Activated effector memory CD4-positive, alpha-beta T cell treated with anti-CD3 and anti-CD28 coated beads, Interleukin-2, amount 50 U/mL, for 16 hours (primary cell): ENCODE data around the gene SPINK6.

ENCODE experiments used
- DNase-seq: peaks from one replicate; pipeline ENCODE4 v3.0.0-alpha.2; 2020

SPINK6 gene

DNA sequence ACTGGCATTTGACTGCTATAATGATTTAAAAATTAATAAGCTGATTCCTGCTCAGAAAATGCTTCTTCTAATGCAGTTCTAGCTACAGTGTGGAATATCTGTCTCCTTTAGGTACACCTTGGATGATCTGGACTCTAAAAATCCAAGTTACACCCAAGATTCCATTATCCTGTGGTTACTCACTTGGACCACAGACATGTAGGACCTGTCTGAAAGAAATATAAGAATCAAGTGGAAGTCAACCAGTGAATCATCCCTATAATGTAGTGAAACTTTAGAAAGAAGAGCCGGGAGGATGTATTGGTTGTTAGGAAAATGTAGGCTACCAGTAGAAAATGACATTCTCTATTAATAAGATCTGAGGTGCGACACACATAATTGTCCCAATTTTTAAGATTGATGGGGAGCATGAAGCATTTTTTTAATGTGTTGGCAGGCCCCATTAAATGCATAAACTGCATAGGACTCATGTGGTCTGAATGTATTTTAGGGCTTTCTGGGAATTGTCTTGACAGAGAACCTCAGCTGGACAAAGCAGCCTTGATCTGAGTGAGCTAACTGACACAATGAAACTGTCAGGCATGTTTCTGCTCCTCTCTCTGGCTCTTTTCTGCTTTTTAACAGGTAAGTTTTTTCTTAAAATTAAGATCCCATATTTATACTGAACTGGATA, at the start of gene SPINK6:
SPINK6 (plus strand) TSS at position 512 of the 673 bp plus-strand sequence; CDS start at position 567, 55 bp downstream.
- no peak for DNase-seq

- DNase-seq: no peak
Measured at GRCh38 chr5:148156609-148157008, 46.2 kb upstream of the SPINK6 start.

- DNase-seq: no peak
Measured at GRCh38 chr5:148162038-148162437, 40.8 kb upstream of the SPINK6 start.

DNA sequence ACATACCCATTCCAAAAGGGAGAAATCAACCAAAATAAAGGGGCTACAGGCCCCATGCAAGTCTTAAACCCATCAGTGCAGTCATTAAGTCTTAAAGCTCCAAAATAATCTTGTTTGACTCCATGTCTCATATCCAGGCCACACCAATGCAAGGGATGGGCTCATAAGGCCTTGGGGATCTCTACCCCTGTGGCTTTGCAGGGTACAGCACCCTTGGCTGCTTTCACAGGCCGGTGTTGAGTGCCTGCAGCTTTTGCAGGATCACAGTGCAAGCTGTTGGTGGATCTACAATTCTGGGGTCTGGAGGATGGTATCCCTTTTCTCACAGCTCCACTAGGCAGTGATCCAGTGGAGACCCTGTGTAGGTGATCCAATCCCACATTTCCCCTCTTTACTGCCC, 39.5 kb upstream of the SPINK6 start:
- no peak for DNase-seq

GRCh38 chr5:148166550-148167283, 36.1 kb upstream of the SPINK6 start:
- DNase-seq: no peak

DNA sequence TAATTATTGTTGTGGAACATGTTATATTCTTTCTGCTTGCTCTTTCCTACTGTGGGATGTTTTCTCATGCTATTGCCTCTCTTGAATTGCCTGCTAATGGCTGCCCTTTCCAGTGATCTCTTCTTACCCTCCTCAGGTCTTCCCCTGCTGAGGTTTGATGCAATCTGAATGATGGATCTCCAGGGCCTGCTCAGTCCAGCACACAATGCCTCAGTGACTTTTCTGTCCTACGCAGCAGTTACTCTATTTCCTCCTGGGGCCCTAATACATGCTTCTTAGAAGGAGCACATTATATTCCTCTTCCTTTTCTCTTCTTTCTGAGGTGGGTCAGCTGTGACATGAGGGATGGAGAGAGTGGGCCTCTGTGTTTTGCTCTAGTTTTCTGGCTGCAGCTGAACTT, 34.6 kb upstream of the SPINK6 start, which contains the start of gene SPINK14:
SPINK14 (plus strand) TSS at position 301 of the 400 bp plus-strand sequence. CDS start 1,187 bp downstream, outside the sequence.
- no peak for DNase-seq

DNA sequence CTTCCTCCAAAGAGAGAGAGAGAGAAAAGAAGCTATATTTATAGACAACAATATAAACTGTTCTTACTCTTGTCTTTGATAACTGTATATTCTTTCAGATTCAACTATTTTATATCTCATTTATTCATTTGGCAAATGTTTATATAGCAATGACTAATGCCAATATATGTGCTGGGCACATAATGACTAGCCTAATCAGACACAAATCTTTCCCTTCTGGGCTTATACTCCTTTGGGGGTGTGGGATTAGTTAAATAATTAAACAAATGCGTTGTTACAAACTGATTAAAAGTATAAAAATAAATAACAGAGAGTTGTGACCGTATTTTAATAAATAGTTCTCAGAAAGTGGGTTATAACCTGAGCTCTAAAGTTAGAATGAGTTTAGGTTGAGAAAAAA, 30.5 kb upstream of the SPINK6 start:
- no peak for DNase-seq

- no peak for DNase-seq
Measured at GRCh38 chr5:148176480-148176879, 26.4 kb upstream of the SPINK6 start.

DNA sequence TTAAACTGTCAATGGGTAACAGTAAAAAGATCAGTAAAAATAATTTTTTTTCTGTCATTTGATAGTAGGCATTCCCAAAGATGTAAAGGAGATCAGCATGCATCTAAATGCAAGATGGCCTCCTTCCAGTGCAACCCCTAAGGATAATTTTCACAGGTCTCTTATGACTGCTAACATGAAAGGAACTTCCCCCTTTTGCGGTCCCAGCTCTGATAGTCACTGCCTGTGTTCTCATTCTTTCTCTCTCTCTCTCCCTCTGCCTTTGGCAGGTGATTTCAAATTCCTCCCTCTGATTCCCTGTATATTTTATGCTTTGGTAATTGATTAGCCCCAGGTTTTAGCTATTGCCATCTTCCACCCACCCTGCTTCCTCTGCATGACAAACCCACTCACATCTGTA, 25.6 kb upstream of the SPINK6 start:
- DNase-seq: no peak

GRCh38 chr5:148179234-148179824, 23.5 kb upstream of the SPINK6 start:
- no peak for DNase-seq

DNA sequence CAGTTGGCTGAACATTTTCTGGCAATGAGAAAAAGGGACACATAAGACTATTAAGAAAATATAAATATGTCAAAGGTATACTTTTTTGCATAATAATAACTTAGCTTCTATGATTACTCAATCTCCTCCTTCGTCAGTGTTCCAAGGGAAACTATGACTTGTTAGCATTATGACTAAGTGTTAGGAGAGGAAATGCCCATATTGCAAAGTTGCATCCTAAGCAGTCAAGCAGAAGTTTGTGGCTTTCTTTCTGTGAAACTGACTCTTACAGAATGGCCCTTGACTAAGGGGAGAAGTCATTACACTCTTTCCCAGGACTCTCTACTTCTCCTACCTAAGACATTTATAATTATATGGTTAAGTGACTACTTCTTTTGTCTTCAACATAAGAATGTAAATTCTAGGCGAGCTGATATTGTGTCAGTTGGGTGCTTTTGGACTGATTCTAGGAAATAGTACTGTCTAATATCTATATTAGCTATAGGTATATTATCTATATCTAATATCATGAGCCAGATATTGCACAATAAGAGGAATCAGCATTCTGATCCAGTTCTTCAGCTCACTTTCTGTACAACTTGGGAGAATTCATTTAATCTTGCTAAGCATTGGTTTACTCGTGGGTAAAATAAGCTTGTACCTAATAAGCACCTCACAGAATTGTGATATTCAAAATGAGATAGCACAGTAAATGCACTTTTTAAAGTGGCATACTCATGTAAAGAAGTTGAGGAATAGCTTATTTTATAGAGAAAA, 16.4 kb upstream of the SPINK6 start:
- DNase-seq: no peak

GRCh38 chr5:148191010-148191409, 11.8 kb upstream of the SPINK6 start:
- no peak for DNase-seq

DNA sequence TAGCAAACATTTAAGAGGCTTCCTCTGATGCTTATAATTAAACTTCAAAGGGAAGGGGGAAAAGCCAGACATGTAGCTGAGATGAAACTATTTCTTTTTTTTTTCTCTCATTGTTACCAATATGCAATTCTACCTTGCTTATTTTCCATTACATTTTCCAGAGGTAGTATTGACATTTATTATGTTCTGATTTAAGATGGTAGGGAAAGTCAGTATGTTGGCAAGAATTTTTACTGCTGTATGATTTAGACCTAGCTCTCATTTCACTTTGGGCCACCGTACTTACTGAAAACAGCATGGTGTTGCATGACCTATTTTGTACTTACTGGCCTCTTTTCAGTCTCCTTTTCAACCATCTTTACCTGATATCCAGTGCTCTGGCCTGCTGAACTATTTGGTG, 9.6 kb upstream of the SPINK6 start:
- no peak for DNase-seq

GRCh38 chr5:148201151-148201550, 1.7 kb upstream of the SPINK6 start:
- no peak for DNase-seq

DNA sequence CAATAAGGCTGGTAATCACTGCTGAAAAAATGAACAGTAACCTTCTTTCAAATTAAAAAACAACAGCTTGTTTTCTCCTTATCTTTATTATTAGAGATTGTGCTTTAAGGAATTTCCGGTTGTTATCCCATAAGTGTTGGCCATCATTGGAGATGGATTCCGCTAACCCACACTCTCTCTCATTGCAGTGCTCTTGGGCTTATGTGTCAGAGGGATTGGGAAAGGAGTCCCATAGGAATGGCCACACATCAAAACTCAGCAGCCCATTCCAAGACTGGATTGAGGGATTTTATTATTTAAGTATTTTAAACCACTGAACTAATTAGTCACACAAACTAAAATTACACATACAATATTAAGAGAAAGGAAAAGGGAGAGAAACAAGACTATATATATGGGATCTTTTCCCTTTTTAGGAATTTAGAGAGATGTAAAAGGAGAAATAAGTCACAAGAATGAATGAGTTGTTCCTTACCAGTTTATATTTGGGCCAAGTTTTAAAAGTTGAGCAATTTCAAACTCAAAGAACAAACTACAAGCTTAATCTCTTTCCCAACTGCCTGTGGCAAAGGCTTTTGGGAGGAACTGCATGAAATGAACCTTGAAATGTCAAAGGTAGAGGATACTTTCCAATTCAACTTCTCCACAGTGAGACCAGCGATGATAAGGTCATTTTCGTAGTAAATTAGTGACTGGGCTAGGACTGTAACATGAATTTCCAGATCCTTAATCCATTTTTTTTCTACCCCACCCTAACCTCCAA, 2.4 kb downstream of the SPINK6 start:
- DNase-seq: no peak

- no peak for DNase-seq
Measured at GRCh38 chr5:148205865-148206264, 3.0 kb downstream of the SPINK6 start.

DNA sequence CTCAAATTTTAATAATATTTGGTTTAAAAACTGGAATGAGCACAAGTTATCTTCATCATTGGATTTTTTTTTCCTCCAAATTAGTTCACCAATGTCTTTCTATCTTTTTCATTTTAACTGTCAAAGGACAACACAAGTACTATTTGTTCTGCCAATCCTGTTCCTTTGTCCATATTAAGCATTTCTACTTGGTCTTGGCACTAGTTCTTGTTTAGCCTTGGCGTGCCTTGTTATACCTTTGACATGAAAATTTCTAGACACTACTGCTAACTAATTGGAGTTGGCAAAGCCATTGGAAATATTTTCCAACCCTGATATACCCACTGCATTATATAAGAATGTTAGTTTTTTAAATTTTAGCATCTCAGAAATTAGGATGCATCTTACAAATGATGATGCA, 3.8 kb downstream of the SPINK6 start:
- DNase-seq: no peak

GRCh38 chr5:148208226-148208625, 5.4 kb downstream of the SPINK6 start:
- DNase-seq: no peak

GRCh38 chr5:148209151-148209770, 6.4 kb downstream of the SPINK6 start:
- DNase-seq: no peak

GRCh38 chr5:148214665-148215185, 11.9 kb downstream of the SPINK6 start:
- no peak for DNase-seq

GRCh38 chr5:148221508-148221907, 18.7 kb downstream of the SPINK6 start:
- no peak for DNase-seq
